Lower lobe of right lung (tissue), 2 donors: Measurements from ENCODE around the gene PPP2R5C. TPM values are rescaled to one million over a fixed set of nuclear protein-coding genes. Genes with fewer than 3 reads are reported as not detected.
A peak's percentile ranks its signal among the peaks of the same experiment; 100 is the strongest.

Experiments
- ATAC-seq, 2 donors: fragments of 200-7000 bp; cut with Tn5 transposase; one replicate each; pipeline ENCODE4 v1.9.1; 2020 to 2022; ENCODE audit warnings: mild to moderate bottlenecking in 2 of 2, moderate library complexity in 2 of 2
- DNase-seq: peaks from one replicate; pipeline ENCODE4 v3.0.0-alpha.2; 2020
- H3K27ac ChIP-seq: fragments of 200-600 bp; one replicate; pipeline ENCODE4 v1.8.0; 2022
- H3K27me3 ChIP-seq: fragments of 200-600 bp; one replicate; pipeline ENCODE4 v1.8.0; 2022; ENCODE audit warnings: low read depth
- H3K36me3 ChIP-seq: fragments of 200-600 bp; one replicate; pipeline ENCODE4 v1.8.0; 2022; ENCODE audit warnings: mild to moderate bottlenecking
- H3K4me1 ChIP-seq: fragments of 200-600 bp; one replicate; pipeline ENCODE4 v1.8.0; 2022
- H3K4me3 ChIP-seq: fragments of 200-600 bp; one replicate; pipeline ENCODE4 v1.8.0; 2022; ENCODE audit warnings: mild to moderate bottlenecking
- H3K9me3 ChIP-seq: fragments of 200-600 bp; one replicate; pipeline ENCODE4 v1.8.0; 2022
- CTCF ChIP-seq: fragments of 200-600 bp; IDR thresholded peaks from one replicate; pipeline ENCODE4 v1.8.0; 2022; ENCODE audit warnings: antibody characterized with exemption, mild to moderate bottlenecking
- intact Hi-C: fragments of 100-400 bp; cut with DNase I; formaldehyde crosslinking; loops from one replicate; pipeline ENCODE4 v1.11.0; 2022
- total RNA-seq: library from RNA; stranded (reverse); fragmentation: NEBNext Ultra II Directional; extraction: Animal tissue kit (Norgen Biotek cat#: 25700); gene quantifications from one replicate; pipeline ENCODE4 v1.2.1, GENCODE V29; 2021
- donor health status: DM: no; HTN: yes; CAD: no; lungs with severe emphysema.

PPP2R5C gene
- total RNA-seq, 1 donor from 2014 or later = 160 TPM

GRCh38 chr14:101912841-101913240 lies 151.3 kb downstream of the PPP2R5C start:
- DNase-seq (no peak), ATAC-seq (no peak)
- intact Hi-C loops = no loop called here

GRCh38 chr14:101914083-101914482 lies 152.6 kb downstream of the PPP2R5C start:
- intact Hi-C loops = no loop called here
- TF ChIP-seq CTCF = no peak
- no peak overlapping the region for H3K4me3 ChIP-seq
- ATAC-seq (no peak), DNase-seq (no peak)
- peaks cover 83% of the 10 kb centered on the region for H3K36me3 ChIP-seq
- H3K9me3 ChIP-seq = no peaks in the 10 kb centered on the region
- no peak overlapping the region for H3K27ac ChIP-seq
- H3K4me1 ChIP-seq = no peaks in the 10 kb centered on the region
- H3K27me3 ChIP-seq = no peaks in the 10 kb centered on the region

More at GRCh38 chr14:101912841-101913240, 151.3 kb downstream of the PPP2R5C start:
- no peak for TF ChIP-seq CTCF
- no peaks in the 10 kb centered on the region for H3K27me3 ChIP-seq
- H3K4me1 ChIP-seq = no peaks in the 10 kb centered on the region
- H3K4me3 ChIP-seq = no peak overlapping the region
- H3K27ac ChIP-seq = no peak overlapping the region
- H3K36me3 ChIP-seq = peaks cover 90% of the 10 kb centered on the region
- H3K9me3 ChIP-seq = no peaks in the 10 kb centered on the region

- ATAC-seq = peak; percentile 20 to 25
- no peak overlapping the region for H3K4me3 ChIP-seq
- H3K27ac ChIP-seq = no peak overlapping the region
- H3K36me3 ChIP-seq = peaks cover 86% of the 10 kb centered on the region
- no peaks in the 10 kb centered on the region for H3K9me3 ChIP-seq
- intact Hi-C loops = no loop called here
- H3K27me3 ChIP-seq = no peaks in the 10 kb centered on the region
- no peak for TF ChIP-seq CTCF
- no peaks in the 10 kb centered on the region for H3K4me1 ChIP-seq
- no peak for DNase-seq
Measured at GRCh38 chr14:101915871-101916815, 154.6 kb downstream of the PPP2R5C start.

GRCh38 chr14:101916816-101917412 lies 155.4 kb downstream of the PPP2R5C start:
- H3K4me3 ChIP-seq = no peak overlapping the region
- ATAC-seq (peak; percentile 11 to 35), DNase-seq (no peak)
- no peaks in the 10 kb centered on the region for H3K9me3 ChIP-seq
- H3K27me3 ChIP-seq = no peaks in the 10 kb centered on the region
- H3K36me3 ChIP-seq = peaks cover 86% of the 10 kb centered on the region
- no peak for TF ChIP-seq CTCF
- H3K27ac ChIP-seq = no peak overlapping the region
- H3K4me1 ChIP-seq = no peaks in the 10 kb centered on the region
- intact Hi-C loops = no loop called here

GRCh38 chr14:101917413-101918017 lies 156.0 kb downstream of the PPP2R5C start:
- ATAC-seq (peak; percentile 32 to 43), DNase-seq (no peak)
- no peak for TF ChIP-seq CTCF
- no peak overlapping the region for H3K27ac ChIP-seq
- intact Hi-C loops = no loop called here
- H3K27me3 ChIP-seq = no peaks in the 10 kb centered on the region
- H3K4me3 ChIP-seq = no peak overlapping the region
- peaks cover 86% of the 10 kb centered on the region for H3K36me3 ChIP-seq
- H3K9me3 ChIP-seq = no peaks in the 10 kb centered on the region
- no peaks in the 10 kb centered on the region for H3K4me1 ChIP-seq
